A549 (cell line): ENCODE results near the gene TMEM235. TPM values are rescaled to one million over a fixed set of nuclear protein-coding genes. Genes with fewer than 3 reads are reported as not detected.
A peak's percentile ranks its signal among the peaks of the same experiment; 100 is the strongest.

Experiments
- ATAC-seq, 2 experiments: fragments of 200-7000 bp in 1 of 2; fragments of >200 bp in 1 of 2; cut with Nextera tagmentation in 1 of 2; cut with Tn5 transposase in 1 of 2; 3 replicates each; pipeline versions ENCODE4 v1.8.0 to v1.9.1; 2018 to 2020; ENCODE audit warnings: mild to moderate bottlenecking in 1 of 2, moderate library complexity in 1 of 2
- CTCF ChIA-PET: fragments of 300-600 bp; sonication (Branson Sonifier 250); formaldehyde crosslinking; extraction: SDS; loops from one replicate; lab custom pipeline; 2021; ENCODE audit warnings: antibody characterized with exemption, inconsistent platforms; lab: Yijun Ruan, JAX
- POLR2A ChIA-PET: fragments of 350-600 bp; formaldehyde crosslinking; extraction: SDS; loops from one replicate; lab custom pipeline; 2021; ENCODE audit warnings: antibody characterized with exemption, inconsistent platforms; lab: Yijun Ruan, JAX
- DNase-seq, 2 experiments: peaks; one replicate each; pipeline versions ENCODE4 v3.0.0 to v3.0.0-alpha.2; 2011 to 2016; ENCODE audit warnings: low read depth in 1 of 2, low spot score in 1 of 2
- FAIRE-seq: peaks from 2 replicates; lab custom pipeline; 2011; peaks lifted over from hg19 to GRCh38; lab: Jason Lieb, UNC
- H3K27ac ChIP-seq, 2 experiments: fragments of >200 bp; sonication (Bioruptor Twin); formaldehyde crosslinking; 3 replicates each; pipeline ENCODE4 v1.5.1; 2016 to 2017
- H3K4me1 ChIP-seq: fragments of >200 bp; sonication (Bioruptor Twin); formaldehyde crosslinking; 3 replicates; pipeline ENCODE4 v1.6.1; 2016
- H3K4me2 ChIP-seq: fragments of >200 bp; sonication (Bioruptor Twin); formaldehyde crosslinking; 3 replicates; pipeline ENCODE4 v1.6.1; 2016
- H3K4me3 ChIP-seq: fragments of >200 bp; sonication (Bioruptor Twin); formaldehyde crosslinking; 3 replicates; pipeline ENCODE4 v1.5.1; 2016
- H3K9me3 ChIP-seq: fragments of >200 bp; sonication (Bioruptor Twin); formaldehyde crosslinking; 3 replicates; pipeline ENCODE4 v1.6.1; 2016
- CBX8 ChIP-seq: fragments of 200-600 bp; sonication (generic); IDR thresholded peaks from 2 replicates; pipeline ENCODE4 v1.6.1; 2016
- CEBPB ChIP-seq, 2 experiments: fragments of >200 bp in 1 of 2; sonication (Bioruptor Twin) in 1 of 2; formaldehyde crosslinking in 1 of 2; IDR thresholded peaks; 2 replicates each; pipeline ENCODE4 v1.6.1; 2012 to 2016
- CHD2 ChIP-seq: fragments of 150-350 bp; IDR thresholded peaks from 2 replicates; pipeline ENCODE4 v1.6.1; 2014; ENCODE audit warnings: low read length; ENCODE audit not compliant: partially characterized antibody
- CHD4 ChIP-seq: fragments of 200-600 bp; sonication (generic); IDR thresholded peaks from 2 replicates; pipeline ENCODE4 v1.6.1; 2016; ENCODE audit warnings: antibody characterized with exemption, mild to moderate bottlenecking, borderline replicate concordance
- EHF ChIP-seq: fragments of 250-450 bp; sonication (Bioruptor Pico); IDR thresholded peaks from 2 replicates; pipeline ENCODE4 v1.5.0; 2020; ENCODE audit warnings: mild to moderate bottlenecking
- EHMT2 ChIP-seq: fragments of 200-600 bp; sonication (generic); IDR thresholded peaks from 2 replicates; pipeline ENCODE4 v1.6.1; 2016; ENCODE audit warnings: antibody characterized with exemption, low read depth, mild to moderate bottlenecking, moderate library complexity
- EP300 ChIP-seq, 2 experiments: fragments of >200 bp; sonication (Bioruptor Twin); formaldehyde crosslinking; IDR thresholded peaks; 2 replicates in 1 of 2; 3 replicates in 1 of 2; pipeline ENCODE4 v1.6.1; 2016 to 2017
- FOXS1 ChIP-seq: fragments of 250-450 bp; sonication (Bioruptor Pico); IDR thresholded peaks from 2 replicates; pipeline ENCODE4 v1.5.0; 2020; ENCODE audit warnings: mild to moderate bottlenecking, moderate library complexity
- GATA3 ChIP-seq: IDR thresholded peaks from 2 replicates; pipeline ENCODE4 v1.6.1; 2012; ENCODE audit warnings: borderline replicate concordance
- HOXB5 ChIP-seq: fragments of 250-450 bp; sonication (Bioruptor Pico); IDR thresholded peaks from 2 replicates; pipeline ENCODE4 v1.5.0; 2020; ENCODE audit warnings: mild to moderate bottlenecking, moderate library complexity
- JUN ChIP-seq, 2 experiments: fragments of >200 bp; sonication (Bioruptor Twin); formaldehyde crosslinking; IDR thresholded peaks; 2 replicates in 1 of 2; 3 replicates in 1 of 2; pipeline ENCODE4 v1.6.1; 2016 to 2017
- KDM1A ChIP-seq: fragments of 200-600 bp; sonication (generic); IDR thresholded peaks from 2 replicates; pipeline ENCODE4 v1.6.1; 2016; ENCODE audit warnings: low read depth, mild to moderate bottlenecking
- KDM5A ChIP-seq: fragments of 200-600 bp; sonication (generic); IDR thresholded peaks from 2 replicates; pipeline ENCODE4 v1.6.1; 2016; ENCODE audit warnings: antibody characterized with exemption, mild to moderate bottlenecking
- NR3C1 ChIP-seq: fragments of >200 bp; sonication (Bioruptor Twin); formaldehyde crosslinking; IDR thresholded peaks from 3 replicates; pipeline ENCODE4 v1.6.1; 2017
- SMC3 ChIP-seq: fragments of >200 bp; sonication (Bioruptor Twin); formaldehyde crosslinking; IDR thresholded peaks from 3 replicates; pipeline ENCODE4 v1.6.1; 2018; ENCODE audit warnings: inconsistent platforms
- TFCP2L1 ChIP-seq: fragments of 250-450 bp; sonication (Bioruptor Pico); IDR thresholded peaks from 2 replicates; pipeline ENCODE4 v1.5.0; 2021; ENCODE audit warnings: mild to moderate bottlenecking
- ZFP36 ChIP-seq: fragments of 450-650 bp; IDR thresholded peaks from 2 replicates; pipeline ENCODE4 v1.6.1; 2014; ENCODE audit warnings: borderline replicate concordance; ENCODE audit not compliant: partially characterized antibody
- WGBS: methylation state at CpG from one replicate; pipeline ENCODE4 v1.1.6; 2017; ENCODE audit errors: missing lambda C conversion rate; 5-methylcytosine and 5-hydroxymethylcytosine counted together
- polyA plus RNA-seq, 4 experiments: library from polyadenylated mRNA; depleted of rRNA in 3 of 4; stranded (reverse); fragments of >200 nt; fragmentation: RNase III in 1 of 4; extraction: RNeasy Plus Mini Kit Qiagen cat#74134 plus additional on column Dnase treatment in 1 of 4; gene quantifications; 2 replicates in 3 of 4; 3 replicates in 1 of 4; pipeline ENCODE4 v1.2.3, GENCODE V29; 2011 to 2017
- TF ChIP-seq, protein P1 (sequence below): fragments of >200 bp; sonication (Bioruptor Twin); formaldehyde crosslinking; IDR thresholded peaks from 3 replicates; pipeline ENCODE4 v1.5.1; 2016
- TF ChIP-seq, protein P2 (sequence below): fragments of 250-450 bp; sonication (Bioruptor Pico); IDR thresholded peaks from 2 replicates; pipeline ENCODE4 v1.5.0; 2021; ENCODE audit warnings: mild to moderate bottlenecking, moderate library complexity, borderline replicate concordance

TMEM235 gene
- polyA plus RNA-seq, 2 of the 4 experiments (the other 2 are of a cell fraction): not detected

DNA sequence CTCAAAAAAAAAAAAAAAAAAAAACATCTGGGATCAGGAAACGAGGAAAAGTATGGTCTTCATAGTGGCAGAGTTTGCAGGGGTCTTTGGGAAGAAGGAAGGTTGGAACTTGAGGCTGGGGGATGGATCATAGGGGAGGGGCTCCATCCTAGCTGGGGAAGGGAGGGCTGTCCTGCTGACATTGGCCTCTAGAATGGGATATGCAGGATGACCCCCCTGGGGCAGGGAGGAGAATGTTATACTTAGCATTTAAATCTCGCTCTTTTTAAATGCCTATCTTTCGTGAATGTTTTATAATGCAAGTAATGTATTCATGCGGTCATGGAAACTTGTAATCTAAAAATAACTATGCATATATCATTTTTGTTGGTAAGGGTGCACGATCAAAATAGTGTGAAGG lies 33.2 kb downstream of the TMEM235 start:
- Histone ChIP-seq H3K27ac (no peak overlapping the region), H3K4me2 (no peak overlapping the region), H3K4me3 (no peak overlapping the region), H3K4me1 (peaks cover 20% of the 10 kb centered on the region), H3K9me3 (no peaks in the 10 kb centered on the region)
- POLR2A ChIA-PET: no interaction called here
- TF ChIP-seq KDM5A (no peak), KDM1A (no peak), TFCP2L1 (no peak), ZFP36 (no peak), NR3C1 (no peak), EHF (no peak), JUN (IDR thresholded peaks at IDR 0.05) (no peak), CEBPB (IDR thresholded peaks at IDR 0.05) (no peak), GATA3 (no peak), EHMT2 (no peak), EP300 (IDR thresholded peaks at IDR 0.05) (no peak), CHD4 (no peak), CHD2 (no peak), SMC3 (no peak), HOXB5 (no peak), FOXS1 (CRISPR knock-in tag) (no peak), CBX8 (no peak)
- TF ChIP-seq, protein P1, sequence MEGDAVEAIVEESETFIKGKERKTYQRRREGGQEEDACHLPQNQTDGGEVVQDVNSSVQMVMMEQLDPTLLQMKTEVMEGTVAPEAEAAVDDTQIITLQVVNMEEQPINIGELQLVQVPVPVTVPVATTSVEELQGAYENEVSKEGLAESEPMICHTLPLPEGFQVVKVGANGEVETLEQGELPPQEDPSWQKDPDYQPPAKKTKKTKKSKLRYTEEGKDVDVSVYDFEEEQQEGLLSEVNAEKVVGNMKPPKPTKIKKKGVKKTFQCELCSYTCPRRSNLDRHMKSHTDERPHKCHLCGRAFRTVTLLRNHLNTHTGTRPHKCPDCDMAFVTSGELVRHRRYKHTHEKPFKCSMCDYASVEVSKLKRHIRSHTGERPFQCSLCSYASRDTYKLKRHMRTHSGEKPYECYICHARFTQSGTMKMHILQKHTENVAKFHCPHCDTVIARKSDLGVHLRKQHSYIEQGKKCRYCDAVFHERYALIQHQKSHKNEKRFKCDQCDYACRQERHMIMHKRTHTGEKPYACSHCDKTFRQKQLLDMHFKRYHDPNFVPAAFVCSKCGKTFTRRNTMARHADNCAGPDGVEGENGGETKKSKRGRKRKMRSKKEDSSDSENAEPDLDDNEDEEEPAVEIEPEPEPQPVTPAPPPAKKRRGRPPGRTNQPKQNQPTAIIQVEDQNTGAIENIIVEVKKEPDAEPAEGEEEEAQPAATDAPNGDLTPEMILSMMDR: no peak
- TF ChIP-seq, protein P2, sequence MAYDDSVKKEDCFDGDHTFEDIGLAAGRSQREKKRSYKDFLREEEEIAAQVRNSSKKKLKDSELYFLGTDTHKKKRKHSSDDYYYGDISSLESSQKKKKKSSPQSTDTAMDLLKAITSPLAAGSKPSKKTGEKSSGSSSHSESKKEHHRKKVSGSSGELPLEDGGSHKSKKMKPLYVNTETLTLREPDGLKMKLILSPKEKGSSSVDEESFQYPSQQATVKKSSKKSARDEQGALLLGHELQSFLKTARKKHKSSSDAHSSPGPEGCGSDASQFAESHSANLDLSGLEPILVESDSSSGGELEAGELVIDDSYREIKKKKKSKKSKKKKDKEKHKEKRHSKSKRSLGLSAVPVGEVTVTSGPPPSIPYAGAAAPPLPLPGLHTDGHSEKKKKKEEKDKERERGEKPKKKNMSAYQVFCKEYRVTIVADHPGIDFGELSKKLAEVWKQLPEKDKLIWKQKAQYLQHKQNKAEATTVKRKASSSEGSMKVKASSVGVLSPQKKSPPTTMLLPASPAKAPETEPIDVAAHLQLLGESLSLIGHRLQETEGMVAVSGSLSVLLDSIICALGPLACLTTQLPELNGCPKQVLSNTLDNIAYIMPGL (CRISPR knock-in tag): no peak
- DNase-seq (no peak), ATAC-seq (no peak), FAIRE-seq (no peak)
- WGBS: 72% methylated on average over 5 of the region's 5 CpGs
- CTCF ChIA-PET: interaction anchor here (0.7 to 5.4 kb wide), 5 partner anchors 10 to 1562 kb away, joined by 3 to 40 read pairs (median 4); no protein-coding TSS in a partner anchor

DNA sequence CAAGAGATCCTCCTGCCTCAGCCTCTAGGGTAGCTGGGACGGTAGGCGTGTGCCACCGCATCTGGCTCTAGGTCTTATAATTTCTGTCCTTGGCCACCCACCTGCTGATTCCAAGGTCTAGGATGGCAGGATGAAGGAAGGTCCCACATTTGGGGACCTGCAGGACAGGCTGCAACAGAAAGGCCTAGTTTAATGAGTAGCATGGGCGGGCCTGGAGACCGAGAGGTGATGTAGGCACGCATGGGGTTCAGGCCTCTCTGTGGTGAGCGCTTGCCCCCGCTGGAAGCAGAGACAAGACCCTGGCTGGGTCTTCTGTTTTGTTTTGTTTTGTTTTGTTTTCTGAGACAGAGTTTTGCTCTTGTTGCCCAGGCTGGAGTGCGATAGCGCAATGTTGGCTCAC lies 33.7 kb downstream of the TMEM235 start:
- CTCF ChIA-PET: interaction anchor here (0.7 to 5.4 kb wide), 3 partner anchors 10 to 1562 kb away, joined by 4 to 40 read pairs (median 7); no protein-coding TSS in a partner anchor
- no peak for ATAC-seq
- POLR2A ChIA-PET: no interaction called here

DNA sequence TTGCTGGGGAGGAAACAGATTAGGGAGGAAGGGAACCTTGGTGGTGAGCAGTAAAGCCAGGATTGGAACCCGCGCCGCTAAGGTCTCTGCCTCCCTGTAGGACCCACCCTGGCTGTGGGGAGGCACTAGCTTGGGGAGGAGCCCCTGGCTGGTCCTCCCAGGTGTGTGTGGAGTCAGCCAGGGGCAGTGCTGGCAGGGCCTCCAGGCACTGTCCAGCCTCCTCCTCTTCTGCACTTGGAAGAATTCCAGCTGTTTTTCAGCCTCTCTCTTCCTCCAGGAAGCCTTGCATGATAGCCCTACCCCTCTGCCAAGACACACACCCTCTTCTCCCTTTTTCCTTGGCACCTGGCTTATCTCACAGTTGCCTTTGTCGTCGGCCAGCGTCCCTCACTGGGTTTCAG lies 34.8 kb downstream of the TMEM235 start:
- Histone ChIP-seq H3K4me2 (no peak overlapping the region), H3K4me1 (peaks cover 32% of the 10 kb centered on the region), H3K27ac (peak overlapping the region in 1 of 2 experiments; percentile 47; a peak in 1 of 6 replicates), H3K9me3 (no peaks in the 10 kb centered on the region), H3K4me3 (no peak overlapping the region)
- POLR2A ChIA-PET: no interaction called here
- ATAC-seq: 0 out of 6 replicates have a peak, but pooled peaks of 1 of the 2 experiments have one; percentile 11
- 66% methylated on average over 6 of the region's 6 CpGs for WGBS
- no peak for DNase-seq
- TF ChIP-seq ZFP36 (peak; percentile 74), EHMT2 (no peak), GATA3 (no peak)
- no peak for FAIRE-seq
- CTCF ChIA-PET: interaction anchor here (0.9 to 5.4 kb wide), 5 partner anchors 10 to 113 kb away, joined by 3 to 40 read pairs (median 3); no protein-coding TSS in a partner anchor

More for the DNA sequence above, 33.7 kb downstream of the TMEM235 start:
- H3K27ac ChIP-seq: no peak overlapping the region
- DNase-seq: no peak
- peaks cover 25% of the 10 kb centered on the region for H3K4me1 ChIP-seq
- no peak for TF ChIP-seq HOXB5
- no peak for FAIRE-seq
- no peak overlapping the region for H3K4me3 ChIP-seq
- no peaks in the 10 kb centered on the region for H3K9me3 ChIP-seq
- 94% methylated on average over 10 of the region's 10 CpGs for WGBS
- no peak overlapping the region for H3K4me2 ChIP-seq
